ENCODE data around the gene ALOX5.
A peak's percentile ranks its signal among the peaks of the same experiment; 100 is the strongest.
"Not testable (repeated sequence)": the region's sequence is repeated elsewhere in the genome, so short reads cannot be mapped to it uniquely, and the experiment has no call there.

The ALOX5 gene

GRCh38 chr10:45407542-45407941 lies 33.5 kb downstream of the ALOX5 start:
- no peak for DNase-seq (ENCODE audit: low read depth)

GRCh38 chr10:45408421-45409319 lies 34.7 kb downstream of the ALOX5 start:
- no peak for DNase-seq (ENCODE audit: low read depth)

DNA sequence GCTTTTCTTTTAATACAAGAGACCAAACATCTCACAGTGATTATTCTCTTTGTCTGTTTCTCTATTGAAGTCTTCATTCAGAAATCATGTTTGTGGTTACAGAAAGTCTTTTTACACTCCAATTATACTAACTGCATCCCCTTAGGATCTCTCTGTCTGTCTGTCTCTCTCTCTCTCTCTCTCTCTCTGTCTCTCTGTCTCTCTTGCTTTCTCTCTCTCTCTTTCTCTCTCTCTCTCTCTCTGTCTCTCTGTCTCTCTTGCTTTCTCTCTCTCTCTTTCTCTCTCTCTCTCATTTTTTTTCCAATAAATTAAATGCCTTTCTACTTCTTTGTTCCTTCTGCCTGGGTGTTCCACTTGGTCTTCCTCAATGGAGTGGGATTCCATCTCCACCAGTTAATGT lies 35.3 kb downstream of the ALOX5 start:
- not testable (repeated sequence) for DNase-seq (ENCODE audit: low read depth)

- DNase-seq (ENCODE audit: low read depth), result no peak
Measured at GRCh38 chr10:45409782-45410181, 35.8 kb downstream of the ALOX5 start.

- DNase-seq (ENCODE audit: low read depth), result no peak
Measured at GRCh38 chr10:45410489-45410806, 36.4 kb downstream of the ALOX5 start.

GRCh38 chr10:45410807-45411606 lies 37.0 kb downstream of the ALOX5 start:
- no peak for DNase-seq (ENCODE audit: low read depth)

- DNase-seq (ENCODE audit: low read depth), result no peak
Measured at GRCh38 chr10:45411607-45411940, 37.6 kb downstream of the ALOX5 start.

DNA sequence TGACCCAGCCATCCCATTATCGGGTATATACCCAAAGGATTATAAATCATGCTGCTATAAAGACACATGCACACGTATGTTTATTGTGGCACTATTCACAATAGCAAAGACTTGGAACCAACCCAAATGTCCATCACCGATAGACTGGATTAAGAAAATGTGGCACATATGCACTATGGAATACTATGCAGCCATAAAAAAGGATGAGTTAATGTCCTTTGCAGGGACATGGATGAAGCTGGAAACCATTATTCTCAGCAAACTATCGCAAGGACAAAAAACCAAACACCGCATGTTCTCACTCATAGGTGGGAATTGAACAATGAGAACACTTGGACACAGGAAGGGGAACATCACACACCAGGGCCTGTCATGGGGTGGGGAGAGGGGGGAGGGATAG lies 41.0 kb downstream of the ALOX5 start:
- DNase-seq (ENCODE audit: low read depth), result not testable (repeated sequence)

DNA sequence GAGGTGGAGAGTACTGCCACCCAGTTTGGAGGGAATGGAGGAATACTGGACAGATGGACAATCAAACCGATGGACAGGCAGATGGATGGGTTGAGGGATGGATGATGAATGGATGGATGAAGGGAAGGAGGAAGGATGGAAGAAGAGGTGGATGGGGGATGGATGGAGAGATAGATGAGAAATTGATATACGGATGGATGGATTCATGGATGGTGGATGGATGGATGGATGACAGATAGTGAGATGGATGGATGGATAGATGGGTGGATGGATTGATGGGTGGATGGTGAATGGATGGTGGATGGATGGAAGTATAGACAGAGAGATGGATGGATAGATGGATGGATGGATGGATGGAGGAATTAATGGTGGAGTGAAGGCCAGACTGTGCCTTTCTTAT lies 42.6 kb downstream of the ALOX5 start:
- no peak for DNase-seq (ENCODE audit: low read depth)

- no peak for DNase-seq (ENCODE audit: low read depth)
Measured at GRCh38 chr10:45417746-45418145, 43.7 kb downstream of the ALOX5 start.

DNA sequence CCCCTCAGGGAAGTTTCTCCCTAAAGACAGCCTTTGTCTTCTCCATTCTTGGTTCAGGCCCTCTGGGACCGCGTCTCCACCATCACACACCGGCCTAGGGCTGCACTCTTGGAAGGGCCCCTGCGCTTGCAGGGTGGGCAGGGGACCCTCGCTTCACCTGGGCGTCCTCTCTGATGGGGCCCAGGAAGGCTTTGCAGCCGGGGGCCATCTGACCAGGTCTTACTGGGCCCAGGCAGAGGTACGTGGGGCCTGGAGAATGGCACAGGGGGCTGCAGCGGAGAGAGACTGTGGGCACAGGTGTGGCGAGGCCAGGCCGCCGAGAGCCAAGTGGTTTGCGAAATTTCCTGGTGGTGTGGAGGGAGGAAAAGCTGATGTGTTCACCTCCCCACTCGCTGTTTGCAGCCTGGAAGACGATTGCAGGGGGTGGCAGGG lies 44.4 kb downstream of the ALOX5 start:
- DNase-seq (ENCODE audit: low read depth), result no peak

- peak; percentile 17 for DNase-seq (ENCODE audit: low read depth)
Measured at GRCh38 chr10:45418849-45419675, 45.0 kb downstream of the ALOX5 start.

GRCh38 chr10:45419676-45420025 lies 45.6 kb downstream of the ALOX5 start:
- no peak for DNase-seq (ENCODE audit: low read depth)

DNA sequence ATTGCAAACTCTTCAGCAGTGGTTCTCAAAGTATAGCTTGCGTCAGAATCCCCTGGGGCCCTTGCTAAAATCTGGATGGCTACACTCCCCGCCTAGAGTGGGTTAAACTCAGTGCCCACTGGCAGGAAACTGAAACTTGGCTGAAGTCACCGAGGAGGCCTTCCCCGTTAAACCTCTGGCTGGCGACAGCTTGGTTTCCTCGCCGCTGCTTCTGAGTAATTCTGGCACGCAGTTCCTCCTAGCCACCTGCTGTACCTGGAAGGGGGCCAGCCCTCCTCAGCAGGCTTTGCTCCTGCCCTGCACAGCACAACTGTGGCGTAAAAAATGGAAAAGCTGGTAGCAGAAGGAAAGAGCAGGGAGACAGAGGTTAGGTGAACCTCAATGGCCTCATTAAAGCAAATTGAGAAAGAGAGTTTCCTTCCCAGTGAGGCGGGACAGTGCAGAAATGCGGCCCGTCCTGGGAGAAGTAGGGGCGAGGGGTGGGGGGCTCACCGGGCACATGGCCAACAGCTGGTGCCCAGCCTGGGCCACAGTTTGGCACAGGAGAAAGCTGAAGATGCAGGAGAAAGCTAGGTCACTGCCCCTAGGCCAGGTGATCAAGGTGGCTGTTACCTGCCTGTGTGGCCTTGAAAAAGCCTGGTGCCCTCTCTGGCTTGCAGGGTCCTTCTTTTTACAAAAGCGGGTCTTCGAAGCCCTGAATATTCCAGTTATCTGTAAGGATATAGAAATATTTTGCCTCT lies 46.6 kb downstream of the ALOX5 start:
- DNase-seq (ENCODE audit: low read depth), result peak; percentile 31

DNA sequence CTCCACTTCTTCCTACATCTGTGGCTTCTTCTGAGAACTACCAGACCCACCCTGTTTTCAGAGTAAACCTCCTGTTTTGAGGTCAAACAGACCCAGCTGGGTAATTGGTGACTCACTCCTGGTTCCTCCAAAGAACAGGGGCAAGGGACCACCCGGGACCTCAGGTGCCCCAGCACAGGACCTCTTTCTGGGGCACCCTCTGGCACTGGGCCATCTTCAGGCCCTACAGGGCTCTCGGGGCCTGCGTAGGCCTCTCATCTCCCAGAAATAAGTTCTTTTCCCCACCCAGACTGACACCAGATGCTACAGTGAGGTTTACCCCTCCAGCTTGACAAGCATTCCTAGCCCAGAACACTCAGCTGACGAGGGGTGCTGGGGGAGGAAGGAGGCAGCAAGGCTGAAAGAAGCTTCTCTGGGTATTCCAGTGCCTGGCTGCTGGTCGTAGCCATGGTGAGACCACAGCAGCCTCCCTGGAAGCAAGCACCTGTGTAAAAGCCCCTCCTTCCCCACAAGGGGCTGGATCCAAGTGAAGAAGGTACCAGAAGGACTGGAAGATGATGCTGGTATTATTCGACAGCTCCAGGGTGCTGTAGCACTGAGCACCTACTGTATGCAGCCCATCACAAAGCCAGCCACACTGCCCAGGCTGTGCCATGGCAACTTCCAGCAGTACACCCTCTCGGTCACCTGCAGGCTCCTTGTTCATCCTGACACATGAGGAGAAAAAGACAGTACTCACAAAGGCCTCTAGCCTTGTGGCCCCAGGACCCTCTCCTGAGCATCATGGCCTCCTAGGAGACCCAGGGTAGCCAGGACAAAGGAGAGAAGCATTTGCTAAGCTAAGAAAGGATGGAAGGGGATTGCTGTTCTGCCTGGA lies 47.4 kb downstream of the ALOX5 start:
- no peak for DNase-seq (ENCODE audit: low read depth)

- DNase-seq (ENCODE audit: low read depth), result no peak
Measured at GRCh38 chr10:45422207-45422865, 48.3 kb downstream of the ALOX5 start.

DNA sequence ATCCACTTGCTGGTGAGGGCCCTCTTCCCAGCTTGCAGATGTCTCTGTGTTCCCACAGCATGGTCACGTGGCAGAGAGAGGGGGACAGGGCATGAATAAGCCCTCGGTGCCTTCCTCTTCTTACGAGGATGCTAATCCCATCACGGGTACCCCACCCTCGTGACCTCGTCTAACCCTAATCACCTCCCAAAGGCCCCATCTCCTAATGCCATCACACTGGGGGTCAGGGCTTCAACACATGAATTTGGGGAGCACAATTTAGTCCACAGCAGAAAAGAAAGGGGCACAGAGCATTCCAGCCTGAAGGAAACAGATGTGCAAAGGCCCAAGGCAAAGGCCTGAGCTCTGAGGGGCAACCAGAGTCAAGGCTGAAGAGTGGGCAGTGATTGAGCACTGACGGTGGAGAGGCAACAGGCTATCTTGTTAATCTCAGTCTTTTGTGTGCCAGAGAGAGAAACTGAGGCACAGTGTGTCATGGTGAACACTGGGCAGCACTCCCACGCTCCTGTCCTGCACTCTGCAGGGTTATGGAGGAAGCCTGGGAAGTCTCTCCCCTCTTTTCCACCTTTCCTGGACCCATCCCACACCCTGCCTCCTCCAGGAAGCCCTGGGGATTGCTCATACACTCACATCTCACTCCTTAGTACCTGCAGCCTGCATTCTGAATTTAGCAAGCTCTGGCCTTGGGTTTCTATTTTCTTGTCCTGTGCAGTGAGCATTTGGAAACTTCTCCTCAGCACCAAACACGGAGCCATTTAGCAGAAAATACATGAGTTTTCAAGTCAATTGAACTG lies 49.0 kb downstream of the ALOX5 start:
- DNase-seq (ENCODE audit: low read depth), result no peak

GRCh38 chr10:45423976-45424499 lies 50.0 kb downstream of the ALOX5 start:
- no peak for DNase-seq (ENCODE audit: low read depth)
